OCI-LY1 (cell line): ENCODE results near the gene ABT1.

Experiments
- H2AFZ ChIP-seq: fragments of 200-600 bp; sonication (generic), shearing (Covaris generic); 2 replicates; pipeline ENCODE4 v1.6.0; 2014; ENCODE audit warnings: antibody characterized with exemption, mild to moderate bottlenecking, low read length
- H3F3A ChIP-seq: fragments of 200-600 bp; sonication (generic), shearing (Covaris generic); 2 replicates; pipeline ENCODE4 v1.6.0; 2014; ENCODE audit warnings: mild to moderate bottlenecking, antibody characterized with exemption, low read length, moderate library complexity; ENCODE audit not compliant: insufficient read depth
- H3K27ac ChIP-seq: fragments of 200-600 bp; sonication (generic); 2 replicates; pipeline ENCODE4 v1.5.1; 2014; ENCODE audit warnings: low read length, mixed run types, mild to moderate bottlenecking, low read depth; ENCODE audit not compliant: poor library complexity, severe bottlenecking
- H3K27me3 ChIP-seq: fragments of 200-600 bp; sonication (generic); 2 replicates; pipeline ENCODE4 v1.6.0; 2014; ENCODE audit warnings: antibody characterized with exemption, mild to moderate bottlenecking, low read length, moderate library complexity; ENCODE audit not compliant: insufficient read depth
- H3K36me3 ChIP-seq: fragments of 200-600 bp; sonication (generic); 2 replicates; pipeline ENCODE4 v1.6.1; 2014; ENCODE audit warnings: mild to moderate bottlenecking, antibody characterized with exemption, low read length, moderate library complexity, mixed read lengths; ENCODE audit not compliant: insufficient read depth
- H3K4me1 ChIP-seq: fragments of 200-600 bp; sonication (generic); 2 replicates; pipeline ENCODE4 v1.5.1; 2014; ENCODE audit warnings: mild to moderate bottlenecking, low read length, moderate library complexity; ENCODE audit not compliant: insufficient read depth, severe bottlenecking
- H3K4me2 ChIP-seq: fragments of 200-600 bp; sonication (generic), shearing (Covaris generic); 2 replicates; pipeline ENCODE4 v1.6.1; 2014; ENCODE audit warnings: low read length
- H3K4me3 ChIP-seq: fragments of 200-600 bp; sonication (generic); 2 replicates; pipeline ENCODE4 v1.5.1; 2014; ENCODE audit warnings: low read length, low read depth, mild to moderate bottlenecking, mixed read lengths; ENCODE audit not compliant: poor library complexity, severe bottlenecking
- H3K79me2 ChIP-seq: fragments of 200-600 bp; shearing (Covaris generic); 2 replicates; pipeline ENCODE4 v1.6.1; 2016; ENCODE audit warnings: mixed run types, low read length, mixed read lengths; ENCODE audit not compliant: insufficient read depth
- H3K9ac ChIP-seq: fragments of 200-600 bp; sonication (generic), shearing (Covaris generic); 2 replicates; pipeline ENCODE4 v1.6.1; 2014; ENCODE audit warnings: mild to moderate bottlenecking, low read length, mixed read lengths
- H3K9me2 ChIP-seq: fragments of 200-600 bp; sonication (generic), shearing (Covaris generic); 2 replicates; pipeline ENCODE4 v1.6.1; 2014; ENCODE audit warnings: low read depth, mild to moderate bottlenecking, low read length, mixed read lengths
- H3K9me3 ChIP-seq: fragments of 200-600 bp; shearing (Covaris generic); 2 replicates; pipeline ENCODE4 v1.6.1; 2014; ENCODE audit warnings: low read length, mixed read lengths
- H4K20me1 ChIP-seq: fragments of 200-600 bp; sonication (generic), shearing (Covaris generic); 2 replicates; pipeline ENCODE4 v1.6.0; 2016; ENCODE audit warnings: mild to moderate bottlenecking, low read length; ENCODE audit not compliant: insufficient read depth
- EZH2 ChIP-seq: fragments of 200-600 bp; sonication (generic), shearing (Covaris generic); IDR thresholded peaks from 2 replicates; pipeline ENCODE4 v1.8.0; 2017; ENCODE audit warnings: borderline replicate concordance, mixed run types, mild to moderate bottlenecking, antibody characterized with exemption, low read length, moderate library complexity, mixed read lengths
- TF ChIP-seq, protein P1 (sequence below): fragments of 200-600 bp; sonication (generic), shearing (Covaris generic); IDR thresholded peaks from 2 replicates; pipeline ENCODE4 v1.5.1; 2017; ENCODE audit warnings: mild to moderate bottlenecking, antibody characterized with exemption, low read length, moderate library complexity, mixed read lengths

Gene ABT1

DNA sequence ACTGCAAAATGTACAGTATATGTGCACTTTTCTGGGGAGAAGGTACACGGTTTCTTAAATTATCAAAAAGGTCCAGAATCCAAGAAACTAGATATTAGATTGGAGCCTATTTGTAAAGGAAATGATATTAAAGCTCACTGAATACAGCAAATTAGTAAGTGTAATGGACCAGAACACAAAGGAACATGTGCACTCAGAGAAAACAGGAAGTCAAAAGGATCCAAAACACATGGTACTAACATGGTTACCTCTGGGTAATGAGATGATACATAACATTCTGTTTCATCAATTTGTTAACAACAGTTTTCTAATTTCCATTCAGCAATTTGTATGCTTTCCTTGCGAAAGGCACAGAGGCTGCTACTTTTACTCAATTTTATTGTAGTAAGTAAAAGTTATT lies 44.1 kb downstream of the ABT1 start:
- Histone ChIP-seq H4K20me1 (no peaks in the 10 kb centered on the region), H2AFZ (no peak overlapping the region), H3K4me3 (no peak overlapping the region), H3K9ac (no peak overlapping the region), H3K27ac (no peak overlapping the region), H3K9me2 (no peaks in the 10 kb centered on the region), H3K4me2 (no peak overlapping the region), H3K79me2 (no peaks in the 10 kb centered on the region), H3F3A (no peaks in the 10 kb centered on the region), H3K27me3 (no peaks in the 10 kb centered on the region), H3K36me3 (peaks cover 67% of the 10 kb centered on the region), H3K4me1 (no peaks in the 10 kb centered on the region), H3K9me3 (peaks cover 43% of the 10 kb centered on the region)
- TF ChIP-seq, protein P1, sequence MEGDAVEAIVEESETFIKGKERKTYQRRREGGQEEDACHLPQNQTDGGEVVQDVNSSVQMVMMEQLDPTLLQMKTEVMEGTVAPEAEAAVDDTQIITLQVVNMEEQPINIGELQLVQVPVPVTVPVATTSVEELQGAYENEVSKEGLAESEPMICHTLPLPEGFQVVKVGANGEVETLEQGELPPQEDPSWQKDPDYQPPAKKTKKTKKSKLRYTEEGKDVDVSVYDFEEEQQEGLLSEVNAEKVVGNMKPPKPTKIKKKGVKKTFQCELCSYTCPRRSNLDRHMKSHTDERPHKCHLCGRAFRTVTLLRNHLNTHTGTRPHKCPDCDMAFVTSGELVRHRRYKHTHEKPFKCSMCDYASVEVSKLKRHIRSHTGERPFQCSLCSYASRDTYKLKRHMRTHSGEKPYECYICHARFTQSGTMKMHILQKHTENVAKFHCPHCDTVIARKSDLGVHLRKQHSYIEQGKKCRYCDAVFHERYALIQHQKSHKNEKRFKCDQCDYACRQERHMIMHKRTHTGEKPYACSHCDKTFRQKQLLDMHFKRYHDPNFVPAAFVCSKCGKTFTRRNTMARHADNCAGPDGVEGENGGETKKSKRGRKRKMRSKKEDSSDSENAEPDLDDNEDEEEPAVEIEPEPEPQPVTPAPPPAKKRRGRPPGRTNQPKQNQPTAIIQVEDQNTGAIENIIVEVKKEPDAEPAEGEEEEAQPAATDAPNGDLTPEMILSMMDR = no peak
- no peak for TF ChIP-seq EZH2

DNA sequence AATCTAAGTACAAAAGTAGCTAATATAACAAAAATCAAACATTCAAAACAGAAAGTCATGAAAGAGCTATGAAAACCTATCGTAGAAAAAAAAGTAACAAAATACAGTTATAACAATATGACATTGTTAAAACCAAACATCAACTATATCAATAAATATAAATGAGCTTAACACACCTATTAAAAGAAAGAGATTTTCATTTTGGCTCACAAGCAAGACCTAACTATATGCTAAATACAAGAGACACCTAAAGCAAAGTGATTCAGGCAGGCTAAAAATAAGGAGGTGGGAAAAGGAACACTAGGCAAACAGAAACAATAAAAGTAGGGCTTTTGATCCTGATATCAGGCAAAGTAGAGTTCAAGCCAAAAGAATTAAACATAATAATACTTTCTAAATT lies 49.3 kb downstream of the ABT1 start:
- peaks cover 5% of the 10 kb centered on the region; the same call in 1 of the 2 replicates for H3K79me2 ChIP-seq

More for the DNA sequence above, 49.3 kb downstream of the ABT1 start:
- Histone ChIP-seq H3K9me3 (peaks cover 43% of the 10 kb centered on the region), H4K20me1 (no peaks in the 10 kb centered on the region), H3K27ac (no peak overlapping the region), H2AFZ (no peak overlapping the region), H3K4me2 (no peak overlapping the region), H3K36me3 (peaks cover 59% of the 10 kb centered on the region), H3K9me2 (no peaks in the 10 kb centered on the region), H3K9ac (no peak overlapping the region), H3K27me3 (no peaks in the 10 kb centered on the region), H3K4me1 (no peaks in the 10 kb centered on the region), H3F3A (no peaks in the 10 kb centered on the region), H3K4me3 (no peak overlapping the region)
- TF ChIP-seq, protein P1 = no peak
- no peak for TF ChIP-seq EZH2
